Adrenal gland (tissue), 5 donors: ENCODE results near the gene ATG10.

Source experiments
- CTCF ChIP-seq, 6 experiments: fragments of 450-650 bp in 4 of 6; fragments of 200-600 bp in 2 of 6; sonication (generic) in 1 of 6; IDR thresholded peaks; 1 replicate in 5 of 6; 2 replicates in 1 of 6; pipeline versions ENCODE4 v1.5.1 to v1.8.0; 2016 to 2021; ENCODE audit warnings: antibody characterized with exemption in 6 of 6, mild to moderate bottlenecking in 2 of 6, moderate library complexity in 1 of 6
- POLR2A ChIP-seq, 2 donors: fragments of 450-650 bp; IDR thresholded peaks; one replicate each; pipeline ENCODE4 v1.6.1; 2017; ENCODE audit warnings: antibody characterized with exemption in 2 of 2, mild to moderate bottlenecking in 2 of 2, moderate library complexity in 1 of 2
- donor health status: DM: no; HTN: no; CAD: no.

GRCh38 chr5:82182662-82183061 lies 210.8 kb downstream of the ATG10 start:
- TF ChIP-seq POLR2A (IDR thresholded peaks at IDR 0.05) (no peak), CTCF (IDR thresholded peaks at IDR 0.05) (no peak)
